ENCODE results near the gene CNPY4.

The CNPY4 gene

GRCh38 chr7:100158229-100159098 lies 39.0 kb downstream of the CNPY4 start, which contains the start of gene TRAPPC14:
TRAPPC14 (minus strand) TSS chr7:100158723; CDS start chr7:100158499, 224 bp downstream.
- DNase-seq (ENCODE audit: low read depth, low spot score), result peak; percentile 69
- H3K4me3 ChIP-seq (ENCODE audit: low read length), result peak within 1 kb of the TSS; percentile 62

- DNase-seq (ENCODE audit: low read depth, low spot score), result no peak
- H3K4me3 ChIP-seq (ENCODE audit: low read length), result peak overlapping the region; percentile 62
Measured at GRCh38 chr7:100159099-100159623, 39.7 kb downstream of the CNPY4 start.

- no peak for DNase-seq (ENCODE audit: low read depth, low spot score)
- H3K4me3 ChIP-seq (ENCODE audit: low read length), result no peak overlapping the region
Measured at GRCh38 chr7:100160067-100160466, 40.6 kb downstream of the CNPY4 start.

- no peak for DNase-seq (ENCODE audit: low read depth, low spot score)
- no peak overlapping the region for H3K4me3 ChIP-seq (ENCODE audit: low read length)
Measured at GRCh38 chr7:100163006-100163531, 43.6 kb downstream of the CNPY4 start.

- no peak for DNase-seq (ENCODE audit: low read depth, low spot score)
Measured at GRCh38 chr7:100163871-100164270, 44.4 kb downstream of the CNPY4 start.

GRCh38 chr7:100166317-100166940 lies 47.0 kb downstream of the CNPY4 start:
- H3K4me3 ChIP-seq (ENCODE audit: low read length), result no peak overlapping the region
- DNase-seq (ENCODE audit: low read depth, low spot score), result no peak

More at GRCh38 chr7:100163871-100164270, 44.4 kb downstream of the CNPY4 start:
- H3K4me3 ChIP-seq (ENCODE audit: low read length), result no peak overlapping the region

- DNase-seq (ENCODE audit: low read depth, low spot score), result no peak
- H3K4me3 ChIP-seq (ENCODE audit: low read length), result no peak overlapping the region
Measured at GRCh38 chr7:100166970-100167911, 47.8 kb downstream of the CNPY4 start.

GRCh38 chr7:100167912-100168323 lies 48.5 kb downstream of the CNPY4 start:
- DNase-seq (ENCODE audit: low read depth, low spot score), result no peak
- peak overlapping the region; percentile 46 for H3K4me3 ChIP-seq (ENCODE audit: low read length)

- H3K4me3 ChIP-seq (ENCODE audit: low read length), result no peak overlapping the region
- no peak for DNase-seq (ENCODE audit: low read depth, low spot score)
Measured at GRCh38 chr7:100169147-100169850, 49.9 kb downstream of the CNPY4 start.

GRCh38 chr7:100170101-100170897 lies 50.9 kb downstream of the CNPY4 start:
- H3K4me3 ChIP-seq (ENCODE audit: low read length), result no peak overlapping the region
- DNase-seq (ENCODE audit: low read depth, low spot score), result no peak

GRCh38 chr7:100171087-100171681 lies 51.8 kb downstream of the CNPY4 start:
- DNase-seq (ENCODE audit: low read depth, low spot score), result no peak
- H3K4me3 ChIP-seq (ENCODE audit: low read length), result no peak overlapping the region

GRCh38 chr7:100171840-100172239 lies 52.4 kb downstream of the CNPY4 start:
- DNase-seq (ENCODE audit: low read depth, low spot score), result no peak
- no peak overlapping the region for H3K4me3 ChIP-seq (ENCODE audit: low read length)

- no peak overlapping the region for H3K4me3 ChIP-seq (ENCODE audit: low read length)
- DNase-seq (ENCODE audit: low read depth, low spot score), result no peak
Measured at GRCh38 chr7:100173806-100174495, 54.5 kb downstream of the CNPY4 start.

- H3K4me3 ChIP-seq (ENCODE audit: low read length), result no peak overlapping the region
- no peak for DNase-seq (ENCODE audit: low read depth, low spot score)
Measured at GRCh38 chr7:100174582-100174981, 55.1 kb downstream of the CNPY4 start.

Data from Jurkat, Clone E6-1 (cell line).